Activated CD4-positive, CD25-positive, alpha-beta regulatory T cell treated with anti-CD3 and anti-CD28 coated beads, Interleukin-2, amount 50 U/mL, for 72 hours (primary cell): ENCODE results near the gene GPC6.
"Not testable (repeated sequence)": the region's sequence is repeated elsewhere in the genome, so short reads cannot be mapped to it uniquely, and the experiment has no call there.

Experiments
- DNase-seq: peaks from one replicate; pipeline ENCODE4 v3.0.0; 2021

The GPC6 gene

GRCh38 chr13:94291631-94292322, 1065.2 kb downstream of the GPC6 start:
- no peak for DNase-seq

- DNase-seq: no peak
These were observed 1065.7 kb downstream of the GPC6 start for GRCh38 chr13:94292323-94292640.

- DNase-seq: no peak
These were observed 1069.9 kb downstream of the GPC6 start for GRCh38 chr13:94296471-94296870.

GRCh38 chr13:94298346-94298745, 1071.7 kb downstream of the GPC6 start:
- no peak for DNase-seq

GRCh38 chr13:94300401-94300800, 1073.8 kb downstream of the GPC6 start:
- DNase-seq: no peak

- no peak for DNase-seq
These were observed 1074.9 kb downstream of the GPC6 start for GRCh38 chr13:94301487-94301886.

GRCh38 chr13:94302847-94303565, 1076.4 kb downstream of the GPC6 start:
- not testable (repeated sequence) for DNase-seq

GRCh38 chr13:94303644-94304174, 1077.1 kb downstream of the GPC6 start:
- no peak for DNase-seq

- no peak for DNase-seq
These were observed 1078.4 kb downstream of the GPC6 start for GRCh38 chr13:94305033-94305432.

- no peak for DNase-seq
These were observed 1078.9 kb downstream of the GPC6 start for GRCh38 chr13:94305463-94305862.

GRCh38 chr13:94305934-94306333, 1079.3 kb downstream of the GPC6 start:
- no peak for DNase-seq

- DNase-seq: no peak
These were observed 1082.2 kb downstream of the GPC6 start for GRCh38 chr13:94308832-94309231.

- no peak for DNase-seq
These were observed 1083.0 kb downstream of the GPC6 start for GRCh38 chr13:94309576-94309975.

GRCh38 chr13:94309997-94310855, 1083.6 kb downstream of the GPC6 start:
- no peak for DNase-seq

- no peak for DNase-seq
These were observed 1085.3 kb downstream of the GPC6 start for GRCh38 chr13:94311893-94312292.

- DNase-seq: no peak
These were observed 1086.1 kb downstream of the GPC6 start for GRCh38 chr13:94312511-94313216.

GRCh38 chr13:94313321-94313910, 1086.8 kb downstream of the GPC6 start:
- no peak for DNase-seq

GRCh38 chr13:94313926-94314325, 1087.3 kb downstream of the GPC6 start:
- no peak for DNase-seq

- DNase-seq: no peak
These were observed 1088.6 kb downstream of the GPC6 start for GRCh38 chr13:94315188-94315587.

- DNase-seq: no peak
These were observed 1090.5 kb downstream of the GPC6 start for GRCh38 chr13:94317063-94317491.

- DNase-seq: no peak
These were observed 1091.8 kb downstream of the GPC6 start for GRCh38 chr13:94318418-94318817.

- DNase-seq: no peak
These were observed 1092.9 kb downstream of the GPC6 start for GRCh38 chr13:94319501-94319900.
